Activated T-cell treated with anti-CD3 and anti-CD28 coated beads, Interleukin-2, amount 50 U/mL, for 72 hours (primary cell): ENCODE results near the gene EVX2. TPM values are rescaled to one million over a fixed set of nuclear protein-coding genes. Genes with fewer than 3 reads are reported as not detected.
A peak's percentile ranks its signal among the peaks of the same experiment; 100 is the strongest.

ENCODE experiments used
- ATAC-seq, 2 donors: fragments of 150-1000 bp; cut with Tn5 transposase; replicated peaks in 1 of 2; 2 replicates each; pipeline ENCODE4 v1.10.0; 2021; ENCODE audit warnings: moderate library complexity in 2 of 2, mild to moderate bottlenecking in 1 of 2
- DNase-seq, 2 donors: peaks; one replicate each; pipeline ENCODE4 v3.0.0; 2021 to 2022; ENCODE audit warnings: mixed read lengths in 1 of 2
- H3K27ac Mint-ChIP-seq: one replicate; pipeline ENCODE4 v1.8.0; 2022; ENCODE audit warnings: mild to moderate bottlenecking, moderate library complexity, mixed read lengths
- H3K27me3 Mint-ChIP-seq: one replicate; pipeline ENCODE4 v1.8.0; 2022; ENCODE audit warnings: low read depth, mixed read lengths
- H3K36me3 Mint-ChIP-seq, 2 donors: one replicate each; pipeline ENCODE4 v1.8.0; 2022; ENCODE audit warnings: mixed read lengths in 2 of 2, mild to moderate bottlenecking in 1 of 2; ENCODE audit not compliant: insufficient read depth in 2 of 2
- H3K4me1 Mint-ChIP-seq: one replicate; pipeline ENCODE4 v1.8.0; 2022; ENCODE audit warnings: low read depth, mixed read lengths
- H3K4me3 Mint-ChIP-seq, 2 donors: one replicate each; pipeline ENCODE4 v1.8.0; 2022; ENCODE audit warnings: mild to moderate bottlenecking in 2 of 2, mixed read lengths in 2 of 2, moderate library complexity in 2 of 2
- H3K9me3 Mint-ChIP-seq, 2 donors: one replicate each; pipeline ENCODE4 v1.8.0; 2022; ENCODE audit warnings: mixed read lengths in 2 of 2
- total RNA-seq, 2 donors: library from RNA; stranded (reverse); gene quantifications; one replicate each; pipeline ENCODE4 v1.2.3, GENCODE V29; 2022

The EVX2 gene
- total RNA-seq, 2 donors from 2014 or later = not detected

DNA sequence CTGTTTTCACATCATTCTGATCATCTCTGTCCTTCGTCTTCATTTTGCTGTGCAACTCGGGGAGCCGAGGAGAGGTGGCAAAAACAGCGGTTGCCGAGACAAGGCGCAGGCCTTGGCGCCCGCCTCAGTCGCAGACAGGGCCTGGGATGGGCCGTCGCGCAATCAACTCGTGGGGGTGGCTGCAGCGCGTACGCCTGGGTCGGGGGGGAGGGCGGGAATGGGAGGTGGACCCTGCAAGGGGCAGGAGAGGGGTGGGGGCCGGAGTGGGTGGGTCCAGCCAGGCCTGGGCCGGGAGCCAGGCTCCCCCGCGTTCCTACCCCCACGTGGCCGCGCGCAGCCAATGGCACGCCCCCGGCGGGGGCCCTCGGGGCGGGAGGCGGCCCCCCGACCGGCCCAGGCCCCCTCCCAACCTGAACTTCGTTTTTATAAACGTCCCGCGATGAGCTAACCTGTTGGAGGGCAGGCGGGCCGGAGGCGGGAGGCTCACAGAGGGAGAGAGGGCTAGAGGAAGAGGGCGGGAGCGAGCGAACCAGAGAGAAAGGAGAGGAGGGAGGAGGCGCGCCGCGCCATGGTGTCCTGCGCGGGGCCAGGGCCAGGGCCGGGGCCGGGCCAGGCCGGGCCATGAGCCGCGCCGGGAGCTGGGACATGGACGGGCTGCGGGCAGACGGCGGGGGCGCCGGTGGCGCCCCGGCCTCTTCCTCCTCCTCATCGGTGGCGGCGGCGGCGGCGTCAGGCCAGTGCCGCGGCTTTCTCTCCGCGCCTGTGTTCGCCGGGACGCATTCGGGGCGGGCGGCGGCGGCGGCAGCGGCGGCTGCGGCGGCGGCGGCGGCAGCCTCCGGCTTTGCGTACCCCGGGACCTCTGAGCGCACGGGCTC is 8.7 kb upstream of the EVX2 start, which contains the start of gene HOXD13:
HOXD13 (plus strand) TSS at position 452 of the 875 bp plus-strand sequence; CDS start at position 622, 170 bp downstream.
- H3K36me3 Mint-ChIP-seq = peaks cover 0 to 4% of the 10 kb centered on the region in 2 donors
- peak in 1 of 2 donors; percentile 38 for ATAC-seq
- no peak for DNase-seq
- H3K27ac Mint-ChIP-seq = peak within 1 kb of the TSS; percentile 84
- peaks cover 38% of the 10 kb centered on the region for H3K4me1 Mint-ChIP-seq
- H3K27me3 Mint-ChIP-seq = peaks cover 88% of the 10 kb centered on the region
- peak within 1 kb of the TSS; percentile 69 to 80 for H3K4me3 Mint-ChIP-seq
- H3K9me3 Mint-ChIP-seq = no peaks in the 10 kb centered on the region

DNA sequence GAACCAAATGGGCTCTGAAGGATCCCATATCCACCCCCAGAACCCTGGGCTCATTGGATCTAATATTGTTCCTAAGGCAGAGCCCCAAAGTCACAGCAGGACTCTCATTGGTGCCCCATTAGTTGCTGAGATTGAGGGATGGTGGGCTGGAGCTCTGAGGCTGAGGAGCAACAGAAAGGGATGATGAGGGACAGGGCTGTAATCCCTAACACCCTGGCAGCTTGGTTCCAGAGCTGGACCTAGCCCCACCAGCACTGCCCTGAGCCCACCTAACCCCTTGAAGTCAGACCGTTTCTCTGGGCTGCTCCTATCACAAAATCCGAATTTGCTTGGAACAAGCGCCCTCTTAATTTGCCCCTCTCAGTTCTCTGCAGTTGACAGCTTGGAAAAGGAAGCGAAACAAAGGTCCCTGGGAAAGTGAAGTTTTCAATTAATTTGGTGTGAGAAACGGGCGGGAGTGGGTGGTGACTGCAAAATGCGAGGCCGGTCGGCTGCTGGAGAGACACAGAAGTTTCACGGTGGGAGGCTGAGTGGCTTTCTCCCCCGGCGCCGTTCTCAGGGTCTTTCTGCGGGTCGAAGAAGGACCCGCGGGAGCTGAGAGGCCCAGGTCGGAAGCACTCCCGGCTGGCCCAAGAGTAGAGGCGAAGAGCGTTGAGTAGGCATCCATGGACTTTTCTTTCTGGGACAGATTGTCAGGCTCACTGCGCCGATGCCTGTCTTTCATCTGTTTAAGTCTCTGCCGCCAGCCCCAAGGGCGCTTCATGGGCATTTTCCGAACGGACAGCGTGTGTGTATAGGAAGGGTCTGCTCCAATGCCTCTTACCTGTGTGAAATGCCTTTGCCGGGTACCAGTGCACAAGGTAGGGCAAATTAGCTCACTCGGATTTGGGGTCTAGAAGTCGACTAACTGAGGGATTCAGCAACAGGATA is 7.8 kb upstream of the EVX2 start:
- Mint-ChIP-seq H3K27ac (peak overlapping the region; percentile 84), H3K4me1 (peaks cover 29% of the 10 kb centered on the region), H3K36me3 (peaks cover 4% of the 10 kb centered on the region in 2 donors), H3K9me3 (peaks cover 0 to 2% of the 10 kb centered on the region in 2 donors), H3K27me3 (peaks cover 88% of the 10 kb centered on the region), H3K4me3 (peak overlapping the region; percentile 56 to 80)
- DNase-seq (no peak), ATAC-seq (no peak)

DNA sequence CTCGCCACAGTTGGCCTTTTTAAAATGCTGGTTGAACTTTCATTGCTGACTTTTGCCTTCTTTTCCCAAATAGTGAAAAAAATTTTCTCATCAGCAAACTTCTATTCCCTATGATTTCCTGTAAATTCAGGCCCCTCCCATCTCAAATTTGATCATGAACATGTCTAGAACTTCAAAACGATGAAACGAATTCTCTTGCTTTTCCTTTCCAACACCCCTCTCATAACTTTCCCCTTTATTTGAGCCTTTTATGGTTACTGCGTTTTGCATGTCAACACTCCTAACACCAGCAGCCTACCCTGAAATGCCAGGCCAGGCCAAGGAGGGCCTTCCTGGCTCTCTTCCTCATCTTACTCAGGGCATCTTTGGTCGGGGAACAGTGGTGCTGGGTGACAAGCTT is 7.1 kb upstream of the EVX2 start:
- Mint-ChIP-seq H3K36me3 (peaks cover 4% of the 10 kb centered on the region in 2 donors), H3K27me3 (peaks cover 85% of the 10 kb centered on the region), H3K27ac (no peak overlapping the region), H3K4me1 (peaks cover 26% of the 10 kb centered on the region), H3K4me3 (no peak overlapping the region), H3K9me3 (peaks cover 0 to 2% of the 10 kb centered on the region in 2 donors)
- DNase-seq (no peak), ATAC-seq (no peak)

DNA sequence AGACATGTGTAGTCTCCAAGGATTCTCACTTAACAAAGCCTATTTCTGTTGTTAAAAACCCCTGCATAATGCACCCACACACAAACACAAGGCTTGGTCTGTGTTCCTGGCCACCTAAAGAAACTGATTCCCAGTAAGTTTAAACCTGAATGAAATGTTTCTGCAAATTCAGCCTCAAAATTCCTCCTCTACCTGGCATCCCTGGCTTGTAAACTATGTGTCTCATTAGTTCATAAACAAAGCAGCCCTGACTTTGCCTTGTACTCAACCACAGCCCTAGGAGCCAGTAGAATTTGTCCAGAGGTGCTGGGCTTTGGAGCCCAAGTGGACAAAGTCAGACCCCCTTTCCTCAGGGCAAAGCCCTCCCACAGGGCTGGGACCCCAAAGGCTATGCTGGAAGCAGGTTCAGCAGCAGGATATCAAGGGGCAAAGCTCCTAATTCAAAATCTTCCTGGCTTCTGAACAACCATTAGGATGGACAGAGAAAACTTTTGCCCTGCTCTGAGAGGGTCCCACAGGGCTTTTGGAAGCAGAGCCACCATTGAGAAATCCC is 6.2 kb upstream of the EVX2 start:
- peaks cover 33% of the 10 kb centered on the region for H3K4me1 Mint-ChIP-seq
- DNase-seq (no peak), ATAC-seq (no peak)
- H3K27ac Mint-ChIP-seq = no peak overlapping the region
- H3K4me3 Mint-ChIP-seq = no peak overlapping the region
- peaks cover 0 to 2% of the 10 kb centered on the region in 2 donors for H3K9me3 Mint-ChIP-seq
- peaks cover 80% of the 10 kb centered on the region for H3K27me3 Mint-ChIP-seq
- peaks cover 4% of the 10 kb centered on the region in 2 donors for H3K36me3 Mint-ChIP-seq

DNA sequence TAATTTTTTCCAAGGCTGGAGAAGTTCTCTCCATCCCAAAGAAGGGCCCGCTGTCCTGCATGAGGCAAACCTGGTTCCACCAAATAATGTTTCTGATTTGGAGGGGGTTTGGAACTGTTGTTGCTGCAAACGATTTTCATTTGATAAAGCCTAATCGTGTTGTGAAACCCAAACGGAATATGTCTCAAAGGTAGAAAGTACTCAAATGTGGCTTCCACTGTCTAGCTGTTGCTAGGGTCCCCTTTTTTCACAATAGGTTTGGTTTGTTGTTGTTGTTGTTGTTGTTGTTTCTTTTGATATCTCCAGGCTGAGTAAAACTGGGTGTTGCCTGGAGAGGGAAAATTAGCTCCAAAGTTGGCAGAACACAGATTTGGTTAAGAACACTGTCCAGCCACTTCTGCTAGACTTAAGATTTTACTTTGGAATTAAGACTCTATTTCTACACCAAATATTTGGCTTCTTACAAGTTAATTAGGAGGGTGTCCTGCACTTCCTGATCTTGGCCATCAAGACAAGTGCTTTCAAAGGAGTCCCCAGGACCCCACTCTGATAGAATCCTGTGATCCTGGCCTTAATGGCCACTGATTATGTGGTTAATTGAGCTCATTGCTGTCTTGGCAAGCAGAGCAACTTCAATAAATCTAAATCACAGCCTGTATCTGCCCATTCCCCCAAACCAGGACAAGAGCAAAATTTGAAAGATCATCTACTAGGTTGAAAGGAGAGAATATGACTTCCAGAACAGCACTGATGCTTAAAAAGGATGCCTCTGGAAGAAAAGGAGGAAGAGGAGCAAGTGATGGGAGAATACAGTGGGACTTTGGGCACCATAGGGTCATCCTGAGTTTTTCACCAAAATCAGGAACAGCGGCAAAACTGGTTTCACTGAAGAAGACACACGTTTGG is 5.4 kb upstream of the EVX2 start:
- peaks cover 80% of the 10 kb centered on the region for H3K27me3 Mint-ChIP-seq
- H3K9me3 Mint-ChIP-seq = peaks cover 0 to 2% of the 10 kb centered on the region in 2 donors
- ATAC-seq = no peak
- H3K4me3 Mint-ChIP-seq = no peak overlapping the region
- H3K27ac Mint-ChIP-seq = peak overlapping the region; percentile 75
- H3K36me3 Mint-ChIP-seq = peaks cover 6% of the 10 kb centered on the region in 2 donors
- H3K4me1 Mint-ChIP-seq = peaks cover 34% of the 10 kb centered on the region
- no peak for DNase-seq

DNA sequence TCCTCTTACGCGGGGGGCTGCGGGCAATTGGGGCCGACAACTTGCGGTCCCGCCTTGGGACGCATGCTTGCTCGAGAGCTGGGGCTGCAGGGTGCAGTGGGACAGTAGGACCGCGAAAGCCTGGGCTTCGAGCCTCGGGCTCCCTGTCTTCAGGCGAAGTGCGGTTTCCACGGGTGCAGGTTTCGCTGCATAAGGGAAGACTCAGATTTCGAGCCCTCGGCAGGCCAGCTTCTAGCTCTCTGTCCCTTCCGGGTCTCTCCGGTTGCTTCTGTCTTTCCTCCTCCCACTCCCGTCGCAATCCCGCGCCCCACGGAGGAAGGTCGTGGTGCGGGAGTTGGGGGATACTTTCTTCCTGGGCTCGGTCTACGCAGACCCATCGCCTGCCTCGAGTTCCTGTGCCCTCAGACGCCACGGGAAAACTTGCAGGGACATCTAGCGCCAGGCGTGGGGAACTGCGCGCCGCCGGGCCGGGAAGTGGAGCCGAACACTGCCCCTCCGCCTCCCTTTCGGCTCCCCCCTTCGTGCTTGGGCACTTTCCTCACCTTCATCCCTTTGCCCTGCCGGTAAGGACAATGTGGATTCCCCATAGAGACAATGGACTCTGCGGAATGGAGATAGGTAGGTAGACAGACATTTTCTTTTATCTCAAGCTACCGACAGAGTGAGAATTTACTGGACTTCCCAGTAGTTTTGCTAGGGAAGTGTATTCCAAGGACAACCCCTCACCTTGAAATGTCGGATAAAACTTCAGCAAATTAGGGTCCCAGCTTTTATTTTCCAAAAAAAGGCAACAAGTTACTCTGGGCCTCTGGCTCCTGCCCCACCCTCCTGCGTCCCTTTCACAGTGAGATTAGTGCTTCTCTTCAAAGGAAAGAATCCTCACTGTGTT is 4.5 kb upstream of the EVX2 start:
- no peak for DNase-seq
- Mint-ChIP-seq H3K27me3 (peaks cover 80% of the 10 kb centered on the region), H3K4me1 (peaks cover 25% of the 10 kb centered on the region), H3K4me3 (peak overlapping the region; percentile 69 to 74), H3K9me3 (peaks cover 0 to 2% of the 10 kb centered on the region in 2 donors), H3K27ac (no peak overlapping the region), H3K36me3 (peaks cover 6 to 10% of the 10 kb centered on the region in 2 donors)
- ATAC-seq = no peak

DNA sequence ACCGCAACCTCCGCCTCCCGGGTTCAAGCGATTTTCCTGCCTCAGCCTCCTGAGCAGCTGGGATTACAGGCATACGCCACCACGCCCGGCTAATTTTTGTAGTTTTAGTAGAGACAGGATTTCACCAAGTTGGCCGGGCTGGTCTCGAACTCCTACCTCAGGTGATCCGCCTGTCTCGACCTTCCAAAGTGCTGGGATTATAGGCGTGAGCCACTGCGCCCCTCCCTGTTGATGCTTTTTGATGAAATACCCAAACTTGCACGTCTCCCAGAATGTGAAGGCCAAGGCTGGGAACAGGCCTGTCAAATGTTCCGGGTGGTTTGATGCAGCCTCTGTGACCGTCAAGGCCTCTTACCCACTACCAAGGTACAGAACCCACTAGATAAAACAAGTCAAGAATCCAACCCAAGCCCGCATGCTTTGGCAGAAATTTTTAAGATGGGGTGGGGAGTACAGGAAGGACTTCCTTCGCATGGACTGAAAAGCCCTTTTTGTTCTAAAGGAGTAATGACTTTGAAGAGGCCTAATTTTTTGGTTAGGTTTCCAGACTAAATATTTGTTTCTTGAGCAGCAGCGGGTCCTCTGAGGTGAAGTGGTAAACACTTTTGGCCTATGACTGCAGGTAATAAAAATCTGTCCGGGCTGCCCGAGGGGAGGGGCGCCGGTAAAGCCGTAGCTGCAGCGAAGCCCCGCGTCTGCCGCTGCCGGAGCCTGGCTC is 3.7 kb upstream of the EVX2 start:
- H3K27me3 Mint-ChIP-seq = peaks cover 86% of the 10 kb centered on the region
- H3K36me3 Mint-ChIP-seq = peaks cover 7 to 10% of the 10 kb centered on the region in 2 donors
- DNase-seq = no peak
- ATAC-seq = no peak
- peak overlapping the region; percentile 69 to 74 for H3K4me3 Mint-ChIP-seq
- peaks cover 0 to 2% of the 10 kb centered on the region in 2 donors for H3K9me3 Mint-ChIP-seq
- H3K27ac Mint-ChIP-seq = no peak overlapping the region
- H3K4me1 Mint-ChIP-seq = peaks cover 28% of the 10 kb centered on the region

DNA sequence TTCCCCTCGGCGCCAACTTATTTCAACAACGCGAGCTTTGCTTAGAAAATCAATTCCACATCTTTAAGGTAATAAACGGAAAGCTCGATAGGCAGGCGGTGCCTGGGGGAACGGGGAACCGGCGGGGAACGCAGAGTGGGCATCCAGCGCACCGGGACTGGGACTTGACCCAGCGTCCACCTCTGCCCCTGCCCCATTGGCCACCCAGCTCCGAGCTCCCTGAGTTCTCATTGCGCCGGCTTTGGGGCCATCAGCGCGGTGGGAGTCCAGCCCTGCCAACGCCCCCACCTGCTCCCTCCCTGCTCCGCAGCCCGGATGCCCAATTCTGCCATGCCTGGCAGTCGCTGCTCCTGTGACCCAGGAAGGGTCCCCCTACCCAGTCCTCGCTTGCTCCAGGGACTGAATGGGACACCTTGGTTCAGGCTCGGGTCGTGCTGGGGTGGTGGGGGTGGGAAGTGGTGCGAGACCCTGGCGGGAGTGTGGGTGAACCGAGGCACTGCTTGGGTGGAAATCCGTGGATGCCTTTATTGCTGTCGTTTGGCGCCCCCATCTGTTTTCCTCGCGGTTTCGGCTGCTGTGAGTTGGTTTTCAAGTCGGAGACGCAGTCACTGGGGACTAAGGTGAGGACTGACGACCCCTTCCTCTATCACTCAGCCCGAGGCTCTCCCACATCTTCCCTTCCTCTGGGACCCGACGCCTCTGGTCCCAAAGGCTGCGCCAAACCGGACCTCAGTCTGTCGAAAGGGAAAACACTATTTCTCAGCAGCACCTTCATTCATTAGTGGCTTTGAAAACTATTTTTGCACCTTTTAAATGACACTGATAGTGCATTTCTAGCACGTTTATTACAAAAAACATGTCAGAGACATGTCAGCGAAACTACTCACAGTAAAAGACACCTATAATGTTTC is 2.4 kb upstream of the EVX2 start:
- no peak overlapping the region for H3K4me3 Mint-ChIP-seq
- peaks cover 19% of the 10 kb centered on the region for H3K4me1 Mint-ChIP-seq
- H3K36me3 Mint-ChIP-seq = peaks cover 8 to 9% of the 10 kb centered on the region in 2 donors
- peaks cover 0 to 2% of the 10 kb centered on the region in 2 donors for H3K9me3 Mint-ChIP-seq
- H3K27ac Mint-ChIP-seq = peak overlapping the region; percentile 72
- ATAC-seq (no peak), DNase-seq (no peak)
- H3K27me3 Mint-ChIP-seq = peaks cover 85% of the 10 kb centered on the region

DNA sequence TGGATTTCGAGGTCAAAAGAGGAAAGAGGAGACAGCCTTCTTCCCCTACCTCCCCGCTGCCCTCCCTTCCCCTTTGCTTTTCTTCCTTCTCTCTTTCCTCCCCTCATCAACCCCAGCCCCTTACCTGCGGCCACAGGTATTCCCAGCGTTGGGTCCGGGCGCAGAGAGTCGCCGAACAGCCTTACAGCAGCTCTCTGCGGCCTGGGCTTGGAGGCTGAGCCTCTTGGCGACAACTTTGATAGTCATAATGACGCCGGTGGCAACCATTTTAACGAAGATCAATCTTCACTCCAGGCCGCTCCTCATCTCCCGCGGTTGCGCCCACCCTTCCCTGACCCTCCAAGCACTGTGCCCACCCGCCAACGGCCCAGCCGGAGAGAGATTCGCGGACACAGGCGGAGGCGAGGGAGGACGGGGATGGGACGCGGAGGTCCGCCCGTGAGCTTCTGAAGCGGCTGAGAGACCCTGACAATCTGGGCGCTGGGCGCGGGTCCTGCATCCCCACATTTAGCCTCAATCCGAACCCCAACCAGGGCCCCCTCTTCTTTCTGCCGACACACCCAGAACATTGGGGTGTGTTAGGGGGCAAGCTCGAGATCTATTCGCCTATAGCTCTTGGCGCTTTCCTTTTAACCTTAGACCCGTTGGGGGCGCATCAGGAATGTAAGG is 1.5 kb upstream of the EVX2 start:
- peak overlapping the region in 1 of 2 donors; percentile 47 for H3K4me3 Mint-ChIP-seq
- H3K27me3 Mint-ChIP-seq = peaks cover 80% of the 10 kb centered on the region
- peak overlapping the region; percentile 72 for H3K27ac Mint-ChIP-seq
- H3K9me3 Mint-ChIP-seq = peaks cover 0 to 2% of the 10 kb centered on the region in 2 donors
- peaks cover 19% of the 10 kb centered on the region for H3K4me1 Mint-ChIP-seq
- DNase-seq (no peak), ATAC-seq (no peak)
- peaks cover 8 to 9% of the 10 kb centered on the region in 2 donors for H3K36me3 Mint-ChIP-seq
